ENCODE results near the gene FZD10.

- TF ChIP-seq PATZ1 (CRISPR knock-in tag; IDR thresholded peaks at IDR 0.05; ENCODE audit: borderline replicate concordance) (no peak), OSR1 (CRISPR knock-in tag; IDR thresholded peaks at IDR 0.05) (no peak), PPARA (CRISPR knock-in tag; IDR thresholded peaks at IDR 0.05; ENCODE audit: borderline replicate concordance) (no peak), CSDC2 (CRISPR knock-in tag; IDR thresholded peaks at IDR 0.05) (no peak), ARNTL (CRISPR knock-in tag; IDR thresholded peaks at IDR 0.05; ENCODE audit: borderline replicate concordance, low read depth) (no peak), TCF4 (CRISPR knock-in tag; IDR thresholded peaks at IDR 0.05; ENCODE audit: borderline replicate concordance) (no peak), CSRNP3 (CRISPR knock-in tag; IDR thresholded peaks at IDR 0.05) (no peak), ZFP30 (CRISPR knock-in tag; IDR thresholded peaks at IDR 0.05) (no peak), ZNF70 (CRISPR knock-in tag; IDR thresholded peaks at IDR 0.05) (no peak)
Observed at GRCh38 chr12:130130346-130130745, 31.9 kb upstream of the FZD10 start.

Data from SK-N-SH treated with all-trans-retinoic acid at 6 μM for 48 hours (cell line).